Lung (tissue), 12 donors: ENCODE measurements around the gene KCNMB2. TPM values are rescaled to one million over a fixed set of nuclear protein-coding genes. Genes with fewer than 3 reads are reported as not detected.

ENCODE experiments used
- ATAC-seq: fragments of 200-7000 bp; cut with Tn5 transposase; one replicate; pipeline ENCODE4 v1.9.1; 2020; ENCODE audit warnings: moderate number of reproducible peaks; ENCODE audit not compliant: insufficient read depth, low FRiP score
- DNase-seq, 3 donors: peaks; one replicate each; pipeline ENCODE4 v3.0.0-alpha.2; 2013 to 2017
- H3K27ac ChIP-seq, 2 donors: one replicate each; pipeline ENCODE4 v1.5.1; 2013; ENCODE audit warnings: mild to moderate bottlenecking in 2 of 2, moderate library complexity in 2 of 2, control low read depth in 1 of 2, inconsistent platforms in 1 of 2, low read depth in 1 of 2, low read length in 1 of 2
- H3K27me3 ChIP-seq, 3 donors: one replicate each; pipeline ENCODE4 v1.5.1; 2013; ENCODE audit warnings: low read length in 2 of 3; ENCODE audit not compliant: control insufficient read depth in 3 of 3, insufficient read depth in 3 of 3
- H3K36me3 ChIP-seq, 4 donors: one replicate each; pipeline ENCODE4 v1.5.1; 2013; ENCODE audit warnings: low read length in 4 of 4, mild to moderate bottlenecking in 1 of 4, moderate library complexity in 1 of 4; ENCODE audit not compliant: control insufficient read depth in 4 of 4, insufficient read depth in 4 of 4
- H3K4me1 ChIP-seq, 5 donors: one replicate each; pipeline ENCODE4 v1.5.1; 2013; ENCODE audit warnings: low read length in 5 of 5, mild to moderate bottlenecking in 2 of 5, moderate library complexity in 1 of 5; ENCODE audit not compliant: control insufficient read depth in 5 of 5, insufficient read depth in 5 of 5
- H3K4me3 ChIP-seq: one replicate; pipeline ENCODE4 v1.5.1; 2013; ENCODE audit warnings: mild to moderate bottlenecking, control low read depth, moderate library complexity
- H3K9ac ChIP-seq, 2 donors: one replicate each; pipeline ENCODE4 v1.5.1; 2013; ENCODE audit warnings: low read length in 2 of 2, control low read depth in 1 of 2; ENCODE audit not compliant: insufficient read depth in 1 of 2
- H3K9me3 ChIP-seq, 4 donors: one replicate each; pipeline ENCODE4 v1.5.1; 2013; ENCODE audit warnings: low read length in 3 of 4, mild to moderate bottlenecking in 1 of 4, moderate library complexity in 1 of 4; ENCODE audit not compliant: control insufficient read depth in 4 of 4, insufficient read depth in 3 of 4
- CTCF ChIP-seq: IDR thresholded peaks from 2 replicates; pipeline ENCODE4 v1.5.1; 2012; ENCODE audit warnings: mild to moderate bottlenecking; ENCODE audit errors: control extremely low read depth, extremely low read depth
- WGBS, 2 donors: extraction: QIAGEN DNeasy Blood & Tissue Kit; methylation state at CpG; one replicate each; pipeline ENCODE4 v1.1.7; 2013; 5-methylcytosine and 5-hydroxymethylcytosine counted together
- polyA plus RNA-seq, 2 donors: library from polyadenylated mRNA; stranded (reverse); fragments of 200-250 nt; gene quantifications; one replicate each; pipeline ENCODE4 v1.2.1, GENCODE V29; 2013
- total RNA-seq, 2 donors: library from RNA; depleted of rRNA in 1 of 2; stranded (reverse); fragments of >200 nt in 1 of 2; gene quantifications; one replicate each; pipeline ENCODE4 v1.2.1, GENCODE V29; 2014 to 2021
- donor health status: control.
- donor health status: control.
- donor health status: Bipolar disorder and iron deficiency.
- donor health status: healthy.
- donor health status: DM: yes; HTN: yes; CAD: no.

KCNMB2 gene
- total and polyA plus RNA-seq, 4 donors, result 0.62 to 12.2 (median 1.2) TPM

DNA sequence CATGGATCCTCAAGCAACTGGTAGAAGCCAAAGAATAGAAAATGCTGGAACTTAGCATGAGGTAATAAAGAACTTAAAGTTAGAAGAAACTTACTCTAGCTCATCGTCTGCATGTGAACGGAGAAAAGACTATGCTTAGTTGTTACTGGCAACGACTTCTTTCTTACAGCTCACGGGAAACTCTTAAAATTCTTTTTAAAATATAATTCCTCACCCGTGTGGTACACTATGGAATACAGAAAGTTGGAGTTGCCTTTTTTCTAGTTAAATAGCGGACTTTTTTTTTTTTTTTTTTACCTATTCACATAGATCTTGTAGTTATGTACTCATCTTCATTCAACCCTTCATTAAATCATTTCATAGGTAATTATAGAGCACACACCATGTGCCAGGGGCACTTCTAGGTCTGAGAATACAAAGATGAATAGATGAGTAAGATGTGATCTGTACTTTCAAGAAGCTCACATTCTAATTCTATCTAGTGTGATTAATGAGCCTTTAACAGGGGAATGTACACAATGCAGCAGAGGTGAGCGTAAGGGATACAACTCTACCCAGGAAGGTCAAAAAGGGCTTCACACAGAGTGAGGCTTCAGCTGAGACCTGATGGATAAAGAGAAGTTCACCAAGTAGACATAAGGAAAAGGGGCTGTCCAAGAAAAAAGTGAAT, 18.4 kb upstream of the KCNMB2 start:
- 93 to 94% methylated on average over 7 of the region's 7 CpGs for WGBS, 2 donors

GRCh38 chr3:178518660-178519396, 17.4 kb upstream of the KCNMB2 start:
- Histone ChIP-seq H3K9ac (no peak overlapping the region), H3K4me3 (no peak overlapping the region), H3K4me1 (peaks cover 0 to 12% (median 2%) of the 10 kb centered on the region in 5 donors), H3K27ac (no peak overlapping the region), H3K27me3 (peaks cover 0 to 4% (median 0%) of the 10 kb centered on the region in 3 donors), H3K9me3 (no peaks in the 10 kb centered on the region), H3K36me3 (no peaks in the 10 kb centered on the region)
- TF ChIP-seq CTCF, result no peak
- WGBS, 2 donors, result 74 to 83% methylated on average over 6 of the region's 6 CpGs
- DNase-seq, result no peak
- no peak for ATAC-seq

More for the DNA sequence above, 18.4 kb upstream of the KCNMB2 start:
- no peak overlapping the region for H3K27ac ChIP-seq
- H3K9ac ChIP-seq, result no peak overlapping the region
- peaks cover 0 to 4% (median 0%) of the 10 kb centered on the region in 3 donors for H3K27me3 ChIP-seq
- ATAC-seq (no peak), DNase-seq (no peak)
- H3K4me3 ChIP-seq, result no peak overlapping the region
- H3K4me1 ChIP-seq, result peaks cover 0 to 22% (median 7%) of the 10 kb centered on the region in 5 donors
- H3K9me3 ChIP-seq, result no peaks in the 10 kb centered on the region
- TF ChIP-seq CTCF, result no peak
- H3K36me3 ChIP-seq, result no peaks in the 10 kb centered on the region

- Histone ChIP-seq H3K4me3 (no peak overlapping the region), H3K9me3 (no peaks in the 10 kb centered on the region), H3K9ac (no peak overlapping the region), H3K36me3 (no peaks in the 10 kb centered on the region), H3K27me3 (peaks cover 0 to 4% (median 0%) of the 10 kb centered on the region in 3 donors), H3K4me1 (peaks cover 0 to 9% (median 0%) of the 10 kb centered on the region in 5 donors), H3K27ac (no peak overlapping the region)
- TF ChIP-seq CTCF, result no peak
- WGBS, 2 donors, result 96 to 97% methylated on average over 3 of the region's 3 CpGs
- ATAC-seq (no peak), DNase-seq (no peak)
Measured at GRCh38 chr3:178519701-178520100, 16.5 kb upstream of the KCNMB2 start.
